HFF-Myc (cell line): ENCODE results near the gene SEC14L5.
A peak's percentile ranks its signal among the peaks of the same experiment; 100 is the strongest.

Experiments used
- DNase-seq: peaks from one replicate; pipeline ENCODE4 v3.0.0-alpha.2; 2011; ENCODE audit warnings: low read depth; ENCODE audit errors: extremely low read depth
- H3K4me3 ChIP-seq: replicated peaks from 2 replicates; pipeline ENCODE4 v1.5.1; 2011; ENCODE audit warnings: low read depth, mild to moderate bottlenecking, control low read depth, low read length
- CTCF ChIP-seq: IDR thresholded peaks from 2 replicates; pipeline ENCODE4 v1.5.1; 2012; ENCODE audit warnings: mild to moderate bottlenecking, low read depth, low read length, control low read depth; ENCODE audit errors: missing control alignments

SEC14L5 gene

GRCh38 chr16:5033256-5034166 is 75.4 kb downstream of the SEC14L5 start, which contains the start of gene NAGPA:
Gene NAGPA (minus strand): TSS chr16:5033935. CDS start chr16:5033914, 21 bp downstream.
- no peak for DNase-seq
- no peak for TF ChIP-seq CTCF
- peak within 1 kb of the TSS; percentile 74 for H3K4me3 ChIP-seq

- no peak for TF ChIP-seq CTCF
- H3K4me3 ChIP-seq = peak overlapping the region; percentile 74
Measured at GRCh38 chr16:5034167-5034523, 76.0 kb downstream of the SEC14L5 start.

GRCh38 chr16:5035909-5036227 is 77.7 kb downstream of the SEC14L5 start:
- DNase-seq = no peak
- H3K4me3 ChIP-seq = no peak overlapping the region
- no peak for TF ChIP-seq CTCF

More at GRCh38 chr16:5034167-5034523, 76.0 kb downstream of the SEC14L5 start:
- no peak for DNase-seq

- DNase-seq = no peak
- H3K4me3 ChIP-seq = no peak overlapping the region
- no peak for TF ChIP-seq CTCF
Measured at GRCh38 chr16:5036228-5037156, 78.4 kb downstream of the SEC14L5 start.

GRCh38 chr16:5040451-5040850 is 82.3 kb downstream of the SEC14L5 start:
- DNase-seq = no peak
- TF ChIP-seq CTCF = no peak
- no peak overlapping the region for H3K4me3 ChIP-seq

GRCh38 chr16:5041600-5042133 is 83.5 kb downstream of the SEC14L5 start:
- no peak overlapping the region for H3K4me3 ChIP-seq
- no peak for DNase-seq
- no peak for TF ChIP-seq CTCF
